NB4 (cell line): ENCODE data around the gene CCRL2.

Experiments used
- CTCF ChIP-seq: IDR thresholded peaks from one replicate; pipeline ENCODE4 v1.5.1; 2012; ENCODE audit warnings: low read depth, low read length
- MAX ChIP-seq: IDR thresholded peaks from 2 replicates; pipeline ENCODE4 v1.6.1; 2011; ENCODE audit warnings: low read depth, low read length
- POLR2A ChIP-seq: IDR thresholded peaks from 2 replicates; pipeline ENCODE4 v1.6.1; 2011; ENCODE audit warnings: mild to moderate bottlenecking; ENCODE audit not compliant: insufficient read length; ENCODE audit errors: extremely low read depth

GRCh38 chr3:46454606-46455005, 47.5 kb downstream of the CCRL2 start:
- no peak for TF ChIP-seq CTCF
- TF ChIP-seq MAX, result no peak
- TF ChIP-seq POLR2A, result no peak
